HS-5 (cell line): ENCODE results near the gene ZFX.
"Not testable (repeated sequence)": the region's sequence is repeated elsewhere in the genome, so short reads cannot be mapped to it uniquely, and the experiment has no call there.

Experiments
- DNase-seq: peaks from one replicate; pipeline ENCODE4 v3.0.0-alpha.2; 2012; ENCODE audit warnings: low read depth

Gene ZFX

GRCh38 chrX:24151513-24151912 lies 2.0 kb downstream of the ZFX start:
- DNase-seq, result no peak

DNA sequence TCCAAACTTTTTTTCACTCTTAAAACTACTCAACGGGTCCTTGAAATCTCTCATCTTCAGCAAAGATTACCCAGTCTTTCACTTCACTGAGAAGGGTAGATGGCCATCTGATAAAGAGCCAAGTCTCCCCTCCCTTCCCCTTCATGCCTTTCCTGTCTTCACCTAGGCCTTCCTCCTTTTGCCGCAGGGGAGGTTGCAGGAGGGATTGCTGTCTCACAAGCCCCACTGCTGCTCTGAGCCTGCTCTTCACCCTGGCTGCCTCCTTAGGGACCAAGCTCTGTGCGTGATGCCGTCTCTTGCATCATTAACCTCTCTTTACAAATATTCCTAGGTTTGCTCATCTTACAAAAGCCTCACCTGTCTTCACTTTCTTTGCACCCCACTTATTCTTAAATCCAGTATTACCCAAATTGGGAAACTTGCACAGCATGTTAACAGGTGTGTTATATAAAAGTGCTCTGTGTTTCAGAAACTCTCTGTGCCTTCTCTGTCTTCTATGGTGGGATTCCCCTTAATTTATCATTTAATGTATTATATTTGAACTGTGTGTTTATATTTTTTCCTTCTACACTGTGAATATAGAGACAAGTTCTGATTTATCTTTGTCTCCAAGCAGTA lies 3.8 kb downstream of the ZFX start:
- no peak for DNase-seq

DNA sequence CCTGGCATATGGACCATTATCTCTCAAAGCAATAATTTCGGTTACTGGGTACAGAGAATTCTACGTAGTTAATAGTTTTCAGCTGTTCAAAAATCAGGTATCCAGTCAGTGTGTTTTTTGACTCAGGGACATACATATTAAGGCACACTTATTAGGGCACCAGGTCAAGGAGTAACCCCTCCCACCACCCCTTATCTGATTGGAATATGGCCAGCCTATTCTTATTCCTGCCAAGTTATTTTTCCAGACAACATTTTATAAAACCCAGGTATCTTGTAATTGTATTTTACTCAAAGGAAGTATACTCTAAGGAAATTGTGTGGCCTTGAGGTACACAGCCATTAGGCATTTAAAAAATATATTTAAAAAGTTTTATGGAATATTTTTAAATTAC lies 4.3 kb downstream of the ZFX start:
- DNase-seq, result no peak

DNA sequence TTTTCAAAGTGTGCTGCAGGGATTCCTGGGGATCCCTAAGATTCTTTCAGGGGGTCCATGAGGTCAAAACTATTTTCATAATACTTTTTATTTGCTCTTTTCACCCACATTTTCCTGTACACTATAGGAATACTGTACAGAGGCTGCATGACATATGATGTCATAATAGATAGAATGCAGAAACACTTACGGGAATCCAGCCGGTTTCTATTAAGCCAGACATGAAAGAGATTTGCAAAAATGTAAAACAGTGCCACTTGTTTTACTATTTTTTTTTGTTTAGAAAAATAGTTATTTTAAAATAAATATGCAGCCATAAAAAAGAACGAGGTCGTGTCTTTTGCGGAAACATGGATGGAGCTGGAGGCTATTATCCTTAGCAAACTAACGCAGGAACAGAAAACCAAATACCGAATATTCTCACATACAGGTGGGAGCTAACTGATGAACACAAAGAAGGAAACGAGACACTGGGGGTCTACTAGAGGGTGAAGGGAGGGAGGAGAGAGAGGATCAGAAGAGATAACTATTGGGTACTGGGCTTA lies 5.0 kb downstream of the ZFX start:
- DNase-seq, result no peak

DNA sequence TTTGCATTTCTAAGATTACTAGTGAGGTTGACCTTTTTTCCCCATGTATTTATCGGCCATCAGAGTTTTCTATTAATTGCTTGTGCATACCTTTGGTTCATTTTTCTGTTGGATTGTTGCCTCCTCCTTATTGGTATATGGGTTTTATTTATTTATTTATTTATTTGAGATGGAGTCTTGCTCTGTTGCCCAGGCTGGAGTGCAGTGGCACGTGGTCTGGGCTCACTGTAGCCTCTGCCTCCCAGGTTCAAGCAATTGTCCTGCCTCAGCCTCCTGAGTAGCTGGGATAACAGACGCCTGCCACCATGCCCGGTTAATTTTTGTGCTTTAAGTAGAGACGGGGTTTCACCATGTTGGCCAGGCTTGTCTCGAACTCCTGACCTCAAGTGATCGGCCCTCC lies 6.2 kb downstream of the ZFX start:
- not testable (repeated sequence) for DNase-seq

GRCh38 chrX:24156177-24156576 lies 6.6 kb downstream of the ZFX start:
- DNase-seq, result no peak

- no peak for DNase-seq
Measured at GRCh38 chrX:24158881-24159280, 9.4 kb downstream of the ZFX start.

GRCh38 chrX:24166078-24166477 lies 16.5 kb downstream of the ZFX start:
- DNase-seq, result no peak

GRCh38 chrX:24167719-24168472 lies 18.4 kb downstream of the ZFX start:
- DNase-seq, result no peak

GRCh38 chrX:24168807-24169206 lies 19.3 kb downstream of the ZFX start:
- DNase-seq, result no peak

DNA sequence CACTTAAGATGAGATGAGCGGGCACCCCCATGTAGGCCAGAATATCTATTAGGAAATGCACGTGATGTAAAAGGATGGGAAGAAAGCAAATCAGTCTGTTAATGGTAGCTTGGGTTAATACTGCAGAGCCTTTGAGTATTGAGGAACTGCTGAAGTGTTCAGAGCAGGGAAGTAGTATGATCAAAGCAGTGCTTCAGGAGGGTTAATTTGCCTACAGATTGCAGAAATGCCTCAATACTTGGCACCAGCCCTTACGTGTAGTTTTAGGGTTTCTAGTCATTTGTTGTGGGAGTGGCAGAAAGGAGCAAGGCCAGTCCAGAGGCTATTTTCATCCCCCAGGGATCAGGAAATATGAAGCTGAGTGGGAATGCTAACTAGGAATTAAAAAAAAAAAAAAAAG lies 19.7 kb downstream of the ZFX start:
- DNase-seq, result no peak

GRCh38 chrX:24173115-24173847 lies 23.8 kb downstream of the ZFX start:
- no peak for DNase-seq

DNA sequence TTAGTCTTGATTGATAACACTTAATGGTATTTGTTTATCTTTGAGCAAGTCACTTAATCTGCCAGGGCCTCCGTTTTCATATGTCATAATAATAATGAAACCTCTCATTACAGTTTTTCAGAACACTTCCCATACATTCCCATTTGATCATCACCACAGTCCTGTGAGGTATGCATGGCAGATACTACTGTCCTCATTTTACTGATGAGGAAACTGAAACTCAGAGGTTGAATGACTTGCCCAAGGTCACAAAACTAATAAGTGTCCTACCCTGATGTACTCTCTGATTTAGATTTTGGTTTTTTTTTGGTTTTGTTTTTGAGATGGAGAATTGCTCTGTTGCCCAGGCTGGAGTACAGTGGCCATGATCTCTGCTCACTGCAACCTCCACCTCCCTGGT lies 25.7 kb downstream of the ZFX start:
- no peak for DNase-seq

- DNase-seq, result no peak
Measured at GRCh38 chrX:24178441-24178840, 28.9 kb downstream of the ZFX start.

GRCh38 chrX:24184018-24184417 lies 34.5 kb downstream of the ZFX start:
- DNase-seq, result no peak

GRCh38 chrX:24186483-24186882 lies 37.0 kb downstream of the ZFX start:
- no peak for DNase-seq

GRCh38 chrX:24186986-24187385 lies 37.5 kb downstream of the ZFX start:
- DNase-seq, result no peak

DNA sequence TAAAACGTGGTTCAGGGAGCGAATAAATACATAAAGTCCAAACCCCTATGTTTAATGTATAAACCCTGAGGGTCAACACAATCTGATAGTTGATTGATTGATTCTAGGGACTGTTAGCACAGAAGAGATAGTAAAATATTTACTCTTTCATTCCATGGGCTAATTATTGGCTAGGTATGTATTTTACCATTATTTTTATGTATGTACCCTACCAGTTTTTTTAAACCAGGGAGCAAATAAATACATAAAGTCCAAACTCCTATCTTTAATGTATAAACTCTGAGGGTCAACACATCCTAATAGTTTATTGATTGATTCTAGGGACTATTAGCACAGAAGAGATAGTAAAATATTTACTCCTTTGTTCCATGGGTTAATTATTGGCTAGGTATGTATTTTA lies 40.0 kb downstream of the ZFX start:
- DNase-seq, result no peak

DNA sequence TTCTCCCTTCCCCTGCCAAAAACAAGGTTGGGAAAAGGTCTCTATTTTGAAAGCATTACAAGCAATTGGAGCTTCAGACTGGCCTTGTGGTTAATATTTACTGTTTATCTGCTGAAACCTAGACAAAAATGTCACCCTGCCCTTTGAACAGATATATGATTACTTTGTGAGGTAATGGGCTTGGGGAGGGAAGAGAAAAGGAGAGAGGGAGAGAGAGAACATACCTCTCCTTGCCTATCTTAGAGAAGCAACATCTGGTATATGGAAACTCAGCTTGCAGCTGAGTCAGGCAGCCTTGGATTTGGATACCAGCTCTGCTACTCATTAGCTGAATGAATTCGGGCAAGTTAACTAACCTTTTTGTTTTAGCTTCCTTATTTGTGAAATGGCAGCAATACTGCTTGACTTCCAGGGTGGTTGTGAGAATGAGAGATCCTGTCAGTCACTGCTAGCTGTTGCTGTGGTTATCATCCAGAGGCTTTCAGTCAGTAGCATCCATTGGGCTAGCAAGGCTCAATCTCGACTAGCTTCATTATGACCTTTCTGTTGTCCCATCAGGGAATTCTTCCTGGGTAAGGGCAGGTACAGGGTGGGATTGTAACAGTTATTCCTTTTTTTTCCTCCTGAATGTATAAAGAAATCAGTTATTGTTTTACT lies 41.1 kb downstream of the ZFX start:
- DNase-seq, result peak; percentile 9

GRCh38 chrX:24196509-24196908 lies 47.0 kb downstream of the ZFX start:
- no peak for DNase-seq

DNA sequence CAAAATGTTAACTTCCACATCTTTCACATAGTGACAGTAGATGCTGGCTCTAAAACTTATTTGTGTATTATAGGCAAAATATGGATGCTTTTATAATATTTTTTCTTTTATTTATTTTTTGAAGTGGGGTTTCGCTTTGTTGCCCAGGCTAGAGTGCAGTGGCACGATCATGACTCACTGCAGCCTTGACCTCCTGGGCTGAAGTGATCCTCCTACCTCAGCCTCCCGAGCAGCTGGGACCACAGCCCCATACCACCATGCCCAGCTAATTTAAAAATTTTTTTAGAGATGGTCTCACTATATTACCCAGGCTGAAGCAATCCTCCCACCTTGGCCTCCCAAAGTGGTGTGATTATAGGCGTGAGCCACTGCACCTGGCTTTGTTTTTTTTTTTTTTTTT lies 48.6 kb downstream of the ZFX start:
- DNase-seq, result no peak

DNA sequence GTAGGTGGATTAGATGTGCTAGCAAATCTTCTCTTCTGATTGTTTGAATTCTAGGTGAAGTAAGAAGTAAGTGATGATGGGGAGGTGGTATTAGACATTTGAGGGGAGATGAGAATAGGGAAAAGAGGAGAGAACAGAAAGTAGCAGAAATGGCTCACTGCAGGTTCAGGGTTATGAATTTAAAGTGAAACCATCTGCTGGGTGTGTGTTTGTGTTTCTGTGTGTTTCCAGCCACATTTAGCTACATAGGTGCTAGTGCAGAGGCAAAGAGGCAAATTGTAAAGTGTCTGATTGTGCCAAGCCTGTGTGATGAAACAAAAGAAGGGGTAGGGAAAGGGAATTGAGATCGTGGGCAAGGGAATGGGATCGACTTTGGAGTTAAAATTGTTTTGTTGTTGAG lies 50.6 kb downstream of the ZFX start:
- no peak for DNase-seq

GRCh38 chrX:24201216-24201615 lies 51.7 kb downstream of the ZFX start:
- no peak for DNase-seq
